MV-4-11 (cell line): Measurements from ENCODE around the gene PAM16.
A peak's percentile ranks its signal among the peaks of the same experiment; 100 is the strongest.

Experiments used
- DNase-seq: peaks from one replicate; lab custom pipeline; 2025; lab: John Stamatoyannopoulos, UW

PAM16 gene

DNA sequence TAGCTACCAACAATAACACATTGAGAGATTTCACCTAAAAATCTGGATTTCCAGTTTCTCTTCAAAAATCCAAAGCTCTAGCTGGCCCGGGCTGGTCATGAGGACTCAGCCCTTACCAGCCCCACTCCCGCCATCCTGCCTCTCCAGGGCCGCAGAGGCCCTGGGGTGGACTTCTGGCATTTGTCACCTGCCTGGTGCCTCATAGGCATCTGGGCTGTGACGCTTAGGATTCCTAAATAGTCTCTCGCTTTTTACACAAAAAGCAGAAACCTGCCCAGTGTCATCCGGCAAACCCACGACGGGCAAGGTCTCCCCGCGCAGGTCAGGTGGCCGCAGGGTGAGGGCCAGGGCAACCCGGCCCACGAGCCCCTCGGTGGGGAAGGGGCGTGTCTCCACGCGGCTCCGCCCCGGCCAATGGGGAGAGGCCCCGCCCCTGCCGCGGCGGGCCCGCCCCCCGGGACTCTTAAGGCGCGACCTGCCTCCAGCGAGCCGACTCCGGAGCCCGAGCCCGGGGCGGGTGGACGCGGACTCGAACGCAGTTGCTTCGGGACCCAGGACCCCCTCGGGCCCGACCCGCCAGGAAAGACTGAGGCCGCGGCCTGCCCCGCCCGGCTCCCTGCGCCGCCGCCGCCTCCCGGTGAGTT, 20.4 kb upstream of the PAM16 start, which contains the start of gene VASN:
Gene VASN (plus strand): TSS at position 492 of the 644 bp plus-strand sequence. CDS start 9,030 bp downstream, outside the sequence.
- peak; percentile 24 for DNase-seq

DNA sequence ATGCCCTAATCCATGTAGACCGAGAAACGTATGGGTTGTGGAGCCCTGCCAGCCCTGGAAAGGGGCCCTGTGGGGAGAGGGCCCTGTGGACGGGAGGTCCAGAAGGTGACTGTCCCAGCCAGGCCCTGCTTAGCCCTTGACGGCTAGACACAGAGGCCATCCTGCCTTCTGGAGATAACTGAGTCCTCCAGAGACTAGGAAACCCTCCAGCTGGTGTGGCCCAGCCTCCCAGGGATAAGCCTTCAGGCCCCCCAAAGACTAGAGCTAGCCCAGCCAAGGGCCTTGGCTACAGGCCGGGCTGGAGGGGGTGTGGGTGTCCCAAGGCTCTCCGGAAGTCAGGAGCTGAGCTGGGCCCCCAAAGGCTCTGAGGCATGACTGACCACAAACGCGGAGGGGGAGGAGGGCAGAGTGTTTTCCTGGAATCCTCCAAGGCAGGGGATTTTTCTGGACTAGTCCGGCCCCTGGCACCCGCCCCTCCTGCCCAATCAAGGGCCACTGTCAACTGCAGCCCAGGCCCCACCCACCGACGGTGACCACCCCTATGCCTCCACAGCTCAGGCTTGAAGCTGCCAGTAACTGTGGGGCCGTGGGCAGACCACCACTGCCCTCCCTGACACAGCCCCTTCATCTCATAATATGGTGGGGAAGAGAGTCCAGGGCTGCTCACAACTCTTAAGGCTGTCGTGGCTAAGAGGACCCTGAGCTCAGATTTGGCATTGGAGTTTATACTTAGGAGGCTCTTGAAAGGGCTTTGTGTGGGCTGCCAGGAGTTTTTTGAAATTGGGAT, 19.6 kb upstream of the PAM16 start:
- no peak for DNase-seq

DNA sequence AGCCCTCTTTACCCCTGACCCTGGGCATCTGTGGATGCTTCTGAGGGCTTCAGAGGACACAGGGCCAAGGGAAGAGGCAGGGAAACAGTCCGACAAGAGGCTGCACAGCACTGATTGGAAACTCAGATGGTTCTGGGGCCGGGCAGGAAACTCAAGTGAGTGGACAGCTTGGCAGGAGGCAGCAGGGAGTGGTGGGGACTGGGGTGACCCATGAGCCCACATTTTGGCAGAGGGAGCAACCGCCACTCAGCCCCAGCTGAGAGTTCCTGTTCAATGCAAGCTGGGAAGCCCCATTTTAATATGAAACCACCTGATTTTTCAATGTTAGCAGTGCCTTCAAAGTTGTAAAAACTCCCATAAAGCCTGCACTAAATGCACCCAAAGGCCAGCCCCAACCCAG, 19.0 kb upstream of the PAM16 start:
- DNase-seq, result no peak

DNA sequence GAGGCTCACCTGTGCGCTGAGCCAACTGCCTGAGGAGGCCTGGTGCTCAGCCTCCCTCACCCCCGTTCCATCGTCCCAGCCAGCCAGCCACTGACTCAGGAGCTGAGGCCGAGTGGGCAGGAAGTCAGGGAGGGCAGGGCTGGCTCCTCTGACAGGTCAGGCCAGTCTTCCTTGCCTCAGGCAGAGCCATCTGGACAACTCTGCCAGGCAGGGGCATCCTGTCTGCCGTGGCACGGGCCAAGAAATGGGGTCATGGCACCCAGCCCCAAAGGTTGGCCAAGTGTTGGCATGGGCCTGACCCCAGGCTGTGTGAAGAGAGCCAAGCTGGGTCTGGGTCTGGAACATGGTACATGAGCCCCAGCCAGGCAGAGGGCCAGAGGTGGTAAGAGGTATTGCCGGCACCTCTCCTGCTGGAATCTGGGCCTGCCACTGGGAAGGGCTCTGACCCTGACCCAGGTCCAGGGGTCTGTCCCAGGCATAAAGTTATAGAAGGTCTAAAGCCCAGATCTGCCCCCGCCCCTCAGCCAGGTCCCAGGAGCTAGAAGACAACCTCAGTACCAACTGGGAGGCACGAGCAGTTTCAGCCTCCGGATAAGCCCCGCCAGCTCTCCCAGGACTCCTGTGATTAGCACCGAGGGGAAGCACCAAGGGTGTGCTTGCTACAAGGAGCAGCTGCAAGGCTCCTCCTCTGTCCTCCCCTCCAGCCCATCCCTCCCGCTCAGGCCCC, 18.0 kb upstream of the PAM16 start:
- no peak for DNase-seq

- DNase-seq, result no peak
Measured at GRCh38 chr16:4367393-4367856, 16.3 kb upstream of the PAM16 start.

DNA sequence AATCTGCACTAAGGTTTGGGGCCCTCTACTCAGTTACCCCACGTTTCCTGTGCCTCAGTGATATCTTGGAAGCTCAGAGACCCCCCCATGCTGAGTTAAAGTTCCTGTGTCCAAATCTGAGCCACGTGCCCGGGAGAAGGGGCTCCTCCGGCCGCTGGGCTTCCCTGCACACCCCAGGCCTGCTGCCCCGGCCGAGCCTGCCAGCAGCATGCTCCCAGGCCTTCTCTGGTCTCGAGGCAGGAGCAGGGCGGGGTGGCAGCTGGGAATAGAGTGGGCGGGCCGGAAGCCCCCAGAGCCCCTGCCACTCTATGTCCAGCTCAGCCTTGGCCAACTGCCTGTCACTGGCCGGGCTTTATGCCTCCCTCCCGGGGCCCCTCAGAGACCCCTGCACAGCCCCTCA, 14.9 kb upstream of the PAM16 start:
- no peak for DNase-seq

DNA sequence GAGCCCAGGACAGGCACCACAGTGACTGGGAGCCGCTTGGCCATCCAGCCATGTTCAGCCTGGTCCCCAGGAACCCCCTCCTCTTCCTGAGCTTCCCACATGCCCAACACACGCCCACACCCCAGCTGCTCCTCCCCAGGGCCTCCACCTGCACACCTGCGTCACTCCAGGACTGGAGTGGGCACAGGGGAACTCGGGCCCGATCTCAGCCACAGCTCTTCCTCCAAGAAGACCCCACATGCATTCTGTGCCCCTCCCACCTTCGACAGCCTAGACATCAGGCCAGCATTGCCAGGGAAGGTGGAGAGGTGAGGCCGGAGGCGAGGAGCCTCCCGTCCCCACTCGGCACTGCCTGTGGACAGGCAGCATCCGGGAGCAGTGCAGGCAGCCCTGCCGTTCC, 14.5 kb upstream of the PAM16 start:
- DNase-seq, result no peak

DNA sequence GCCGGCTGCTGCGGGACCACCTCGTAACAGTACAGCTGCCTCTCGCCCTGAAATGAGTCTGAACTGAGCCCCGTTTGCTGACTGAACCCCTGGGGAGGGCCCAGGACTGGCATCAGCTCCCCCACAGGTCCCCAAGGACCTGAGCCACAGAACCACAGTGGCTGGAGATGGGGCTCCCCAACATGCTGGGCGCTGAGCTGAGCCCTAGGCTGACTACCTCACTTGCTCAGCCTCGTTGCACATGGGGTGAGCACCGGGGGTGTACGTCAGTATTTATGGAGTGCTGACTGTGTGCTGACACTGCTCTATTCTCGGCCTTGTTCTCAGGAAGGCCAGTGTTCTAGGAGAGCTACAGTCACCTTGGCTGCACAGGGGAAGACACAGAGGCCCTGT, 13.9 kb upstream of the PAM16 start:
- no peak for DNase-seq

GRCh38 chr16:4364196-4365013, 13.3 kb upstream of the PAM16 start:
- DNase-seq, result no peak

GRCh38 chr16:4362476-4363135, 11.5 kb upstream of the PAM16 start:
- peak; percentile 85 for DNase-seq

GRCh38 chr16:4361944-4362311, 10.8 kb upstream of the PAM16 start:
- DNase-seq, result no peak

DNA sequence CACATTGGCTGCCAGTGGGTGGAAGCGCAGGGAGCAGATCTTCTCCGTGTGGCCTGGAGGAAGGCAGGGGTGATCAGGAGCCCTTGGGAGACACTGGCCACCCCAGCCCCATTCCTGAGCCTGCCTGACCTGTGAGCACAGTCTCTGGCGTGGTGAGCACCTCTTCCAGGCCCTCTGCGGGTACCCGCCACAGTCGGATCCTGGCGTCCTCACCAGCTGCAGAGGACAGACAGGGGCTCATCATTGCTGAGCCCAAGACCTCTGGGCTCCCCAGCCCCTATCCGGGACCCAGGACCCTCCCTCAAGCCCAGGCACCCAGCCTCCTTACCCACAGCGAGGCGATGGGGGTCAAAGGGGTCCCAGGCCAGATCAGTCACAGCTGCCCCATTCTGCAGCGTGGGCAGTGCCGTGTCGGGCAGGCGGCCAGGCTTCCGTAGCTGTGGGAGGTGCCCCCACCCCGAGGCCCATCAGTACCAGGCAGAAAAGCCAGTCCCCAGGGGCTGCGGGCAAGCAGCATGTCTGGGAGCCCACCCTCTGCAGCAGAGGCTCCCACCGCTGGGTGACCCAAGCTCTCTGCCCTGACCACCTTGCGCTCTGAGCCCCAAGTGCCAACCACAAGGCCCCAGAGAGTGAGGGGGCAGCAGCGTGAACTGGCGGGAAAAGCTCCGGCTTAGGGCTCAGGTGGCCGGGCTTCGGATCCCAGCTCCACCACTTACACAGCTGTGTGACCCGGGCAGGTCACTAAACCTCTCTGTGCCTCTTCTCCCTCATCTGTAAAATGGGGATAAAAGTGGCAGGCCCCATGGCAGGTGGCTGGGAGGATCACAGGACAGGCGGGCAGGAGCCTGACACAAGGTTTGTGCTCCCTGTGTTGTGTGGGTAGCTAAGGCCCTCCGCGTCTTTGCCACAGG, 10.2 kb upstream of the PAM16 start:
- no peak for DNase-seq

- DNase-seq, result no peak
Measured at GRCh38 chr16:4360538-4361021, 9.5 kb upstream of the PAM16 start.

DNA sequence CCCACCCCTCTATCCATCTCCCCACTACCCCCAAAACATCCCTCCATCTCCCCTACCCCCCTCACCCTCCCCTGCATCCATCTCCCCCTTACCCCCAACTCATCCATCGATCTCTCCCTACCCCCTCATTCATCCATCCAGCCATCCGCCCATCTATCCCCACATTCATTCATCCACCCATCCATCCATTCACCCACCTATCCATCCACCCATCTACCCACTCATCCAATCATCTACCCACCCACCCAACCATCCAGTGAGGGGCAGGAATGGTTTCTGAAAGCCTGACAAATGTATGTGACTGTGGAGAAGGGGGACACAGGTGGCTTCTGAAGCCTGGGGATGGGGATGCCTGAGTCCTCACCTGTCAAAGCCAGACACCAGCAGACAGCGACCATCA, 8.8 kb upstream of the PAM16 start:
- DNase-seq, result no peak

DNA sequence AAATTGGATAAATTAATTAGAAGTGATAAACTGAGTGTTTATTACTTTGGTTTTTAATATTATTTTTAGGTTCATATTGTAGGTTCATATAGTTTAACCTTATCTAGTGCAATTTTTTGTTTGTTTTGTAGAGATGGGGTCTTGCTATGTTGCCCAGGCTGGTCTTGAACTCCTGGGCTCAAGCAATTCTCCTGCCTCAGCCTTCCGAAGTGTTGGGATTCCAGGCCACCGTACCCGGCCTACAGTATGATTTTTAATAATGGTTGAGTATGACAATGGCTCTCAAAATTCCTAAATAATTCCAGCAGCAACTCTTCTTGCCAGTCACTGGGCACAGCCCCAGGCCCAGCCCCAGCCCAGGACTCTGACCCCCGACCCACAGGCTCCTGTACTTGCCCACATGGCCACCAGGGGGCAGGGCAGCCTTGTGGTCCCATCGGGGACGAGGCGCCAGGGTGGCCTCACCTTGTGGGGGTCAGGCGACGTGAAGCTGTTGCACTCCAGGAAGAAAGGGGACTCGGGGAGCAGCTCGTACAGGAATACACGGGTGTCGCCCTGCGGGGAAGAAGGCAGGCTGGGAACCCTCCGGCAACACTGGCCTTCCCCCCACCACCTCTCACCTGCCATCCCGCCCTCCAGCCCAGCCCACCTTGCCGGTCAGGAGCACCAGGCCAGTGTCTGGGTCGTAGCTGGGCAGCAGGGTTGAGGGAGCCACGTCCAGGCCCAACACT, 7.9 kb upstream of the PAM16 start:
- DNase-seq, result no peak

DNA sequence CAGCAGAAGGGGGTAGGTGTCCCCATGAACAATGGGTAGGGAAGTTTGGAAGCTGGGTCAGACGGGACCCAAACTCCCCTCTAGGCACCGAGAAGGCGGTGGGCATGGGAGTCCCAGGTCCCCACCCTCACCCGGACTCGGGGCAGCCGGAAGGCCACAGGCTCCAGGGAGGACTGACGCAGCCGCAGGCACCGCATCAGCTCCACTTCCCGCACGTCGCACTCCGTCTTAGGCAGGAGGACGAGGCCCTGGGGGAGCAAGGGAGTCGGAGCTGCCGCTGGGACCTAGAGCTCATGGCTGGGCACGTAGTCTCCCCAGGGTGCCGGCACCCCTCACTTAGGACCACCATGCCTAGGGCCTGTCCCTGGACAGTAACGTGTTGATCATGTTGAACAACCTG, 7.1 kb upstream of the PAM16 start:
- no peak for DNase-seq

DNA sequence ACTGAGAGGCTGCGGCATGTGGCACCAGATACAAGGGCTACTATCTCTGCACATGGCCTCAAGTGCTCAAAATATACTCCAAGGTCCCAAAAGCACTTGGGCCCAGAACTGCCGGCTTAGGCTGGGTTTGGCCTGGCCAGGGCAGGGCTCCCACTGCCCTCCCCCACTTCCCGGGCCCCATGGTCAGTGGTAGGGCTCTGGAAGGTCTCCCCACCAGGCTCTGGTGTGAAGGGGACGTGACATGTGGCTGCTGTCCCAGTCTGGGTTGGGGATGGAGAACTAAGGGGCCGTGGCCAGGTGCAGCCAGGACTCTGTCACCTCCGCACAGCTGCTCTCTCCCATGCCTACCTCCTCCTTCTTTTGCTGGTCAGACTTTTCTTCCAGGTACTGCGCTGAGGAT, 5.7 kb upstream of the PAM16 start:
- no peak for DNase-seq

DNA sequence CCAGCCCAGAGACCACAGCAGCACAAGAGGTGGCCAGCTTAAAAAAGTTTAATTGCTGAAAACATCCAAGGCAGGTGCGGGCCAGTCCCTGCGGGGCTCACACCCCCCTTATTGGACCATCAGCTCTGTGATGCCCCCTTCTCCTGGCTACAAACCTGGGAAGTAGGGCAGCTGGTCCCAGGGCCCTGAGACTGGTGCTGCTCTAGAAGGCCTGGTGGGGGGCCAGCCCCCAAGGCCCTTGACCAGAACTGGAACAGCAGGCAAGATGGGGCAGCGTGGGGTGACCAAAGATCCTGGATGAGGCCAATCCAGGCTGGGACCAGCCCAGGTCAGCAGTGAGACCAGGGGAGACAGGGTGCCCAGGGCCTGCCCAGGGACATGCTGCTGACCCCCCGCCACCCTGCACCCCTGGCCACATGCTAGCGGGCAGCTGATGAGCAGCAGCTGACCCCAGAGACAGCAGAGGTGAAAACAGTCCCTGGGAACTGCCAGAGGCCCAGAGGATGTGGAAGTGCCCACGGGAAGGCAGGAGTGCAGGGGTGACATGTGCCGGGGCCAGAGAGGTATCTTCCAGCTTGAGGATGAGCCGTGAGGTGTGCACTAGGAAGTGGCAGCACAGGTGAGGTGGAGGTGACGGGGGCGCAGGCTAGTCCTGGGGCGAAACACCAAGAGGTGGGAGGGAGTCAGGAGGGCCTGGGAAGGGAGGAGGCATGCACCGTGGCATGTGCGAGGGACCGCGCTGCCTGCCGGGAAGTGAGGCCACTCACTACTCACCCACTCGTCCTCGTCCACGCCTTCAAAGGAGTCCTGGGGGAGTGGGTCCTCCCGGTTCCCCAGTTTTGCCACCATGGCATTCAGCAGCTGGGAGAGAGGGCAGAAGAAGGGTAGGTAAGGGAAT, 3.6 kb upstream of the PAM16 start:
- DNase-seq, result no peak

GRCh38 chr16:4353675-4354074, 2.6 kb upstream of the PAM16 start:
- no peak for DNase-seq
